ENCODE measurements around the gene WDR74. TPM values are rescaled to one million over a fixed set of nuclear protein-coding genes. Genes with fewer than 3 reads are reported as not detected.
"Not testable (repeated sequence)": the region's sequence is repeated elsewhere in the genome, so short reads cannot be mapped to it uniquely, and the experiment has no call there.

Gene WDR74
- total RNA-seq = 58.8 TPM

DNA sequence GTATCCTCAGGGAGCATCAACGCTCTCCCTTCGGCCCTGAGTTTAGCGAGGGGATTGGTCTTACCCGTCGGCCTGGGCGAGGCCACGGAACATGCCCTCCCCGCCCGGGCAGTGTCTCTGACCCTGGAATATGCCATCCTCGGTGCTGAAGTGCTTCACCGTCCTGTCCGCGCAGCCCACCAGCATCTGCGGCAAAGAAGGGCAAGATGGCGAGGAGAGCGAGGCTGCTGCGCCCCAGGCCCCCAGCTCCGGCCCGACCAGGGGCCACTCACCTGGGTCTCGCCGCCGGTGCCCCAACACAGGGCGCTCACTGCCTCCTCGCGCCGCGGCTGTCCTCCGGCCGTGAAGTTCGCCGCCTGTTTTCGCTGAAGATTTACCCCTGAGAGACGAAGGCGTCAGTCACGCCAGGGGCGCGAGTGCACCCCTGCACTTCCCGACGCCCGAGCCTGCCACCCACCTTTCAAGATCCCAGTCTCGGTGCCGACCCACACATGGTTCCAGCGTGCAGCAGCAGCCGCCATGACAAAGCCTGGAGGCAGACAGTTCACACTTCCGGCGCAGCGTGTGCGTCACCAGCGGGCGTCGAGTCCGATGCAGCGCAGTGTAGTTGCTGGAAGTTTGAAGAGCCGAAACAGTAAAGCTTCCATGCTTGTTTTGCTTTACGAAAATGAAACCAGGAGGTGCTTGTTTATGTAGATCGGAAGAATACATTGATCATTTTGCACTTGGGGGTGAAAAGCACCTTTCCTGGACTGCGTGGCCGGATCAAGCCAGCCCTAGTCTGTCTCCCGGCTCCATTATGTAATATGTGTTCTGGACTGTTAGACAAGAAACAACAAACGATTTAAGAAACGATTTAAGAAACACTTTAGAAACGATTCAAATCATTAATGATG is at the start of gene WDR74:
TSS of gene WDR74 (minus strand) at position 541 of the 896 bp plus-strand sequence. CDS start at position 521, 20 bp downstream.
- DNase-seq (ENCODE audit: low spot score) = peak; percentile 94

DNA sequence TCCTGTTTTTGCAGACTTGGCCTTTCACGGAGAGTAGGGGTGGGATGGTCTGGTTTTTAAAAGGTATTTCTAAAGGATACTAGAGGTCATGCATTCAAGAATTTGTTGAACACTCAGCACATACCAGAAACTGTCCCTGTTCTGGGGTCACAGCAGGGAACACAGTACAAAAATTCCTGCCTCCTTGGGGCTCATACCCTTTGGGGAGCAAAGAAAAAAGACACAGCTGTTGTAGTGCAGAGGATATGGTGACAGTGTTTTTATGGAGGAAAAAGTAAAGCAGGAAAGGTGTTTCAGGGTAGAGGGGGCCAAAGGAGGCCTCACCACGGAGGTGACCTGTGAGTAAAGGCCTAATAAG is 49.7 kb upstream of the WDR74 start:
- no peak for DNase-seq (ENCODE audit: low spot score)

DNA sequence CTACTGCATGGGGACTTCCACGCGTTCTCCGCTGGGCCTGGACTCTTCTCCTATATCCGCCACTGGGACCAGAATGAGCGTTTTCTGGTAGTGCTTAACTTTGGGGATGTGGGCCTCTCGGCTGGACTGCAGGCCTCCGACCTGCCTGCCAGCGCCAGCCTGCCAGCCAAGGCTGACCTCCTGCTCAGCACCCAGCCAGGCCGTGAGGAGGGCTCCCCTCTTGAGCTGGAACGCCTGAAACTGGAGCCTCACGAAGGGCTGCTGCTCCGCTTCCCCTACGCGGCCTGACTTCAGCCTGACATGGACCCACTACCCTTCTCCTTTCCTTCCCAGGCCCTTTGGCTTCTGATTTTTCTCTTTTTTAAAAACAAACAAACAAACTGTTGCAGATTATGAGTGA is 49.0 kb upstream of the WDR74 start:
- no peak for DNase-seq (ENCODE audit: low spot score)

- no peak for DNase-seq (ENCODE audit: low spot score)
These were observed 45.9 kb upstream of the WDR74 start for GRCh38 chr11:62885137-62885750.

GRCh38 chr11:62883673-62884072 is 44.3 kb upstream of the WDR74 start:
- DNase-seq (ENCODE audit: low spot score) = no peak

DNA sequence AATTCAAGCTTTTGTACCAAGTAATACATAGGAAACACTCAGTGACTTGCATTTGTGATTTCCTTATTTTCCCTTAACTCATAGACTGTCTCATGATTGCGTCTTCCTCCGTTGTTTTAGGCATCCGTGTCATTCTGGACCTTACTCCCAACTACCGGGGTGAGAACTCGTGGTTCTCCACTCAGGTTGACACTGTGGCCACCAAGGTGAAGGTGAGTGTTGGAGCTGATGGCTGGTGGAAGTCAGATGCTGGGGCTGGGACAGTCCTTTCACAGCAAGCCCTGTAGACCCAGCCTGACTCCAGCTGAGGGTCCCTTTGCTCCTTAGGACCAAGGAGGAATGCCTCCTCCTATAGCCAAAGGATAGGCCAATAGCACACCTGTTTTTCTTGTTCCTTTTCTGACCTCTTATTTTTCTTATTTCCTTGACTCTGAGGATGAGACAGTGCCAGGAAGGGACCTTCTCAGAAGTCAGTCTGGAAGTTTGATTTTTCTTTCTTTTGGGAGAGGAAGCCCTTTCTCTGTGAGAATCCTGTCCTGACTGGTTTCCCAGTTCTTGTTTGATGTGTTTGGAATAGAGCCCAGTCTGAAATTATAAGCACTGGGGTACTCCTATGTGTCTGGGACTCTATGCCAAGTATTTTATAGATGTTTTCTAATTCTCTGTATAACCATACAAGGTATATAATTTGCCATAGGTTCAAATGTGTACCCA is 43.6 kb upstream of the WDR74 start:
- DNase-seq (ENCODE audit: low spot score) = no peak

DNA sequence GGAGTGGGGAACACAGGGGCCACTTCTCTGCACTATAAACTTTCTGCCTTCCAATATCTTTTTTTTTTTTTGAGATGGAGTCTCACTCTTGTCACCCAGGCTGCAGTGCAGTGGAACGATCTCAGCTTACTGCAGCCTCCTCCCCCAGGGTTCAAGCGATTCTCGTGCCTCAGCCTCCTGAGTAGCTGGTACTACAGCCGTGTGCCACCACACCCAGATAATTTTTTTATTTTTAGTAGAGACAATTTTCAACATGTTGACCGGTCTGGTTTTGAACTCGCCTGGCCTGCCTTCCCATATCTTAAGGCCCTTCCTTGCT is 43.0 kb upstream of the WDR74 start:
- DNase-seq (ENCODE audit: low spot score) = no peak

DNA sequence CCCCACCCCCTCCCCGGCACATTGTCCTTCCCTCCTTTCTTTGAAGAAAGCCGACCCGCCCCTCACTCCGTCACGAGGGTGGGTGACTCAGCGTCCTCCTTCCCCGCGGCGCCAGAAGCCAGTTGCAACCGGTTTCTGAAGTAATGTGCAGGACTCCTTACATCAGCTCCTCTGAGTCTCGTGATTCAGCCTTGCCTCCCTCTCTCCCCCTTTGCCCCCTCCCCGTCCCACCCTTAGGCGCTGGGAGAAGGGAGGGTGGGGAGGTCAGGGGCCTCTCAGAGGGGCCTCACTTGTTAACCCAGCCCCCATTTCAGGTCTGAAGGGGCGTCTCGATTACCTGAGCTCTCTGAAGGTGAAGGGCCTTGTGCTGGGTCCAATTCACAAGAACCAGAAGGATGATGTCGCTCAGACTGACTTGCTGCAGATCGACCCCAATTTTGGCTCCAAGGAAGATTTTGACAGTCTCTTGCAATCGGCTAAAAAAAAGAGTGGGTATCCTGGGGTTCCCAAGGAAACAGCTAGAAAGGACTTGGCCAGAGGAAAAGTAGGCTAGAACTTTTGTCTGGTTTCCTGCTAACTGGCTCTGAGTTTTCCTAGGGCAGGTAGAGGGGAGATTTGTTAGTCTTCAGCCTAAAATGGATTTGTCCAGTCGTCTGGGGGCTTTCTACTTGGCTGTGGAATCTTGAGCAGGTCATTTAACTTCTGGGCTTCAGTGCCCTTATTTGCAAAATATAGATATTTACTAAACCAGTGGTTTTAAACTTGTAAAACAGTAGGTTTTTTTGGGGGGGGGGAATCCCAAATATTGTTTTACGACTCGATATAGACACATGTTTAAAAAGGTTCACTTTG is 42.4 kb upstream of the WDR74 start:
- DNase-seq (ENCODE audit: low spot score) = peak; percentile 98

DNA sequence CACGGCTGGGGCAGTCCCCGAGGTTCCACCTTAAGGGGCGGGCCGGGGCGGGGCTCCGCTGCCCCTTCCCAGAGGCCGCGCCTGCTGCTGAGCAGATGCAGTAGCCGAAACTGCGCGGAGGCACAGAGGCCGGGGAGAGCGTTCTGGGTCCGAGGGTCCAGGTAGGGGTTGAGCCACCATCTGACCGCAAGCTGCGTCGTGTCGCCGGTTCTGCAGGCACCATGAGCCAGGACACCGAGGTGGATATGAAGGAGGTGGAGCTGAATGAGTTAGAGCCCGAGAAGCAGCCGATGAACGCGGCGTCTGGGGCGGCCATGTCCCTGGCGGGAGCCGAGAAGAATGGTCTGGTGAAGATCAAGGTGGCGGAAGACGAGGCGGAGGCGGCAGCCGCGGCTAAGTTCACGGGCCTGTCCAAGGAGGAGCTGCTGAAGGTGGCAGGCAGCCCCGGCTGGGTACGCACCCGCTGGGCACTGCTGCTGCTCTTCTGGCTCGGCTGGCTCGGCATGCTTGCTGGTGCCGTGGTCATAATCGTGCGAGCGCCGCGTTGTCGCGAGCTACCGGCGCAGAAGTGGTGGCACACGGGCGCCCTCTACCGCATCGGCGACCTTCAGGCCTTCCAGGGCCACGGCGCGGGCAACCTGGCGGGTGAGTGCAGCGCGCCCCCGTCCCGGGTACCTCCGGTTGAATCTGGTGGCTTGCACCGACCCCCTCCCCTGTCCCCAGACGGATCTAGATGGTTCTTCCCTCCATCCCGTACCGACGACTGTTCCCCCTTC is 41.6 kb upstream of the WDR74 start, which contains the start of gene SLC3A2:
TSS of gene SLC3A2 (plus strand) at position 94 of the 776 bp plus-strand sequence. CDS start at position 222, 128 bp downstream.
- DNase-seq (ENCODE audit: low spot score) = peak; percentile 93

DNA sequence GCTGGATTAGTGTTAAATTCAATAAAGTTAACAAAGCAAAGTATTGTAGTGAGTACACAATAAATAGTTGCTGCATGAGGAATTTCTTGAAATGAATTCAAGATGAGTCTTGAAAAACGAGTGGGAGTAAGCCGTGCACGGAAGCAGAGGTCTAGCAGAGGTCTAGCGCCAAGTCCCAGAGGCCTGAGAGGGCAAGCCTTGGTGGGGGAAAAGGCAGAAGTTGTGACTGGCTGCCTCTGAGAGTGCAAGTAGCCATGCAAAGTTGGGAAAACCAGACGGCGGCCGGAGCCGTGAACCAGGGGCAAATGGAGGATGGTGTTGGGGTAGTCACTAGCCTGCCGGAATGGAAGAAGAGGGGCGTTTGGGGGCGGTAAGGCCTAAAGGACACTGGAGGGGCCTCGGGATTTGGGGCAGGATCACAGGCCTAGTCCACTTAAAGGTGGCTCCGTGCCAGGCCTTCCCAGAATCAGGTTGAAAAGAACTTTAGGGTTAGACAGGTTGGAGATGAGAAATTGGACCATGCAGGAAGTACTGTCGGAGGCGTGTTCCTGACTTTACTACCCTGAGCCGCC is 40.9 kb upstream of the WDR74 start:
- no peak for DNase-seq (ENCODE audit: low spot score)

GRCh38 chr11:62879235-62879978 is 40.0 kb upstream of the WDR74 start:
- DNase-seq (ENCODE audit: low spot score) = peak; percentile 54

DNA sequence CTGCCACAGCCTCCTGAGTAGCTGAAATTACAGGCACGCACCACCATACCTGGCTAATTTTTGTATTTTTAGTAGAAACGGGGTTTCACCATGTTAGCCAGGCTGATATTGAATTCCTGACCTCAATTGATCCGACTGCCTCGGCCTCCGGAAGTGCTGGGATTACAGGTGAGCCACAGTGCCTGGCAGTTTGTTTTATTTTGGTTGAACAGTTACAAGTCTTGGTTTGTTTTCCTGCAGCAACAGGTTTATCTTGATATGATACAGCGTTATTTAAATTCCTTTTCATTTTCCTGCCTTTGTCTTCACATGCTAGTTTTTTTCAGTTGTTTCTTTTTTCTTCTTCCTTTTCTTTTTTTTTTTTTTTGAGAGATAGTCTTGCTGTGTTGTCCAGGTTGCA is 37.3 kb upstream of the WDR74 start:
- DNase-seq (ENCODE audit: low spot score) = no peak

GRCh38 chr11:62875698-62876478 is 36.5 kb upstream of the WDR74 start:
- no peak for DNase-seq (ENCODE audit: low spot score)

- DNase-seq (ENCODE audit: low spot score) = no peak
These were observed 35.5 kb upstream of the WDR74 start for GRCh38 chr11:62874851-62875250.

DNA sequence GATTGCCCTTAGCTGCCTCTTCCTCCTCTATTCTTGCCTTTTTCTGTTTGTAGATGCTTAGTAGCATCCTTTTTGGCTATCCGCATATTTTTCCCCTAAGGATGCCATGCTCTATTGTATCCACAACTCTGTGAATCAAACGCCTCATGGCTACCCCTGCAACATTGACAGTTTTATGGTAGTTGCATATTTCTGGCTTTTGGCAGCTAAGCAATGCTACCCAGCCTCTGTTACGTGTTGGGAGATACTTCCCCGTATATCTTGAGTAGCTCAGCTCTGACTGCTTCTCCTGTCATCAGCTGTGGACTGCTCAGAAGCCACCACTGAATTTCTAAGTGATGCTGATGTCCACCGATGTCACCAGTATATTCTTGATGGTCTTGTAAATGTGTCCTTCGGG is 26.2 kb upstream of the WDR74 start:
- no peak for DNase-seq (ENCODE audit: low spot score)

DNA sequence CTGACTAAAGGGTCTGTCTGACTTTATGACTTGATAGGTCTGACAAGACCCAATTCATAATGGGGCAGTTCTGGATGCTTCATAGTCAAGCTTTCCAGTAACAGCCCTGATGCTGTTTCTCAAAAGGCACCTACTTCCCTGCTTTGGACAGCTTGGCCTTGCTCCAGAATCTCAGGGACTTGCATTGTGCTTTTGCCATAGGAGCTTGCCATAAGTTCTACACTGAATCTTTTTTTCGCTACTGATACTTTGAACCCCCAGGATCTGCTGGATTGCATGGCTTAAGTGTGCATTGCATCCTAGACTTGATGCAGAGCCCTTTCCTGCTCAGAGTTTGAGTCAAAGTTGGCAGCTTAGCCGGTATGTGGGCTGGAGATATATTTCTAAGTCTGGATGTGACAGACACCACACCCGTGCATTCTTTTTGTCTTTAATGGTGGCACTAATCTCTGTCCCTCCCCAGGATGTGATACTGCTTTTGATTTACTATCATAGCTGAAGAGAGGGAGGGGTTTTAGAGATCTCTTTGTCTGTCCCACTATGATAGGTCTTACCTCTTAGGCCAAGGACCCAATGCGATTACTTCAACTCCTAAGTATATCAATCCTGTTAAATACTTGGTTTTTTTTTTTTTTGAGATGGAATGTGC is 24.4 kb upstream of the WDR74 start:
- no peak for DNase-seq (ENCODE audit: low spot score)

DNA sequence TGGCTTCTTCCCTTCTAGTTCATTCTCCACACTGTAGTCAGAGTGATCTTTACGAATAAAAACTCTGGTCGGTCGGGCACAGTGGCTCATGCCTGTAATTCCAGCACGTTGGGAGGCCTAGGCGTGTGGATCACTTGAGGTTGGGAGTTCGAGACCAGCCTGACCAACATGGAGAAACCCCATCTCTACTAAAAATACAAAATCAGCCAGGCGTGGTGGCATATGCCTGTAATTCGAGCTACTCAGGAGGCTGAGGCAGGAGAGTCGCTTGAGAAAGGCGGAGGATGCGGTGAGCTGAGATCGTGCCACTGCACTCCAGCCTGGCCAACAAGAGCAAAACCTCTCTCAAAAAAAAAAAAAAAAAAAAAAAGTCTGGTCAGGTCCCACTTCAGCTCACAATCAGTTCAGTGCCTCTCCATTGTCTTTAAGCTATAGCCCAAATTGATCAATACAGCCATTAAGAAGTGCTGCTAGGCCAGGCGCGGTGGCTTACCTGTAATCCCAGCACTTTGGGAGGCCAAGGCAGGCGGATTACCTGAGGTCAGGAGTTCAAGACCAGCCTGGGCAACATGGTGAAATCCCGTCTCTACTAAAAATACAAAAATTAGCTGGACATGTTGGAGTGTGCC is 22.3 kb upstream of the WDR74 start:
- DNase-seq (ENCODE audit: low spot score) = not testable (repeated sequence)
